Measurements from ENCODE around the gene PIAS3.

DNA sequence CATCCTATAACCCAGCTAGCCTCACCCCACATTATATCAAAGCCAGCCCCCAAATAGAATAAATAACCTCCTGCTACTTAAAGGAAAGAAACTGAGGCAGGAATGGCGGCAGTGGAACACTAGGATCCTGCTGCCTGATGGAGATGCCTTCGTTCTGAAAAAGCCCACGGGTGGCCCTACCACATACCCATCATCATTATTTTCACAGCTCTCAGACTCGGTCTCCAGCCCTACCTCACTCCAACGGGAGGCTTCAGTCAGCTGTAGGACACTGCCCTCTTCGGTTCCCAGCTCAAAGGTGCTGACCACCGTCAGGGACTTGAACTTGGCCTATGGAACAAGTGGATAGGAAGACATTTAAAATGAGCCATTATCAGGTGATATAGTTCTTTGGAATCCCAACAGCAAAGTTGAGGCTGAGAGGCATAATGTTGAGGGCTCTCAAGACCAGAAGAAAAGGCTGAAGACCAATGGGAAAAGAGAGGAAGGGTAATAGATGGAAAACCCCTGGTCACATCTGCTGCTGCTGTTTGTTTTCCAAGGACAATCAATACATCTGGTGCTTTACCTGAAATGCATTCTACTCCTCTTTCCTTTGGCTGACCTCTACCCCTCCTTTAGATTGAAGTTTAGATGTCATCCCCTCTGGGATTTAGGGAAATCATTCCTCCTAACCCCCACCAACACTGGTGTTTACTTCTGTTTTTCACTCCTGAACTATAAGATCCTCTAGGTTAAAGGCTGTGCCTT lies 34.6 kb upstream of the PIAS3 start:
- TF ChIP-seq, protein P1, sequence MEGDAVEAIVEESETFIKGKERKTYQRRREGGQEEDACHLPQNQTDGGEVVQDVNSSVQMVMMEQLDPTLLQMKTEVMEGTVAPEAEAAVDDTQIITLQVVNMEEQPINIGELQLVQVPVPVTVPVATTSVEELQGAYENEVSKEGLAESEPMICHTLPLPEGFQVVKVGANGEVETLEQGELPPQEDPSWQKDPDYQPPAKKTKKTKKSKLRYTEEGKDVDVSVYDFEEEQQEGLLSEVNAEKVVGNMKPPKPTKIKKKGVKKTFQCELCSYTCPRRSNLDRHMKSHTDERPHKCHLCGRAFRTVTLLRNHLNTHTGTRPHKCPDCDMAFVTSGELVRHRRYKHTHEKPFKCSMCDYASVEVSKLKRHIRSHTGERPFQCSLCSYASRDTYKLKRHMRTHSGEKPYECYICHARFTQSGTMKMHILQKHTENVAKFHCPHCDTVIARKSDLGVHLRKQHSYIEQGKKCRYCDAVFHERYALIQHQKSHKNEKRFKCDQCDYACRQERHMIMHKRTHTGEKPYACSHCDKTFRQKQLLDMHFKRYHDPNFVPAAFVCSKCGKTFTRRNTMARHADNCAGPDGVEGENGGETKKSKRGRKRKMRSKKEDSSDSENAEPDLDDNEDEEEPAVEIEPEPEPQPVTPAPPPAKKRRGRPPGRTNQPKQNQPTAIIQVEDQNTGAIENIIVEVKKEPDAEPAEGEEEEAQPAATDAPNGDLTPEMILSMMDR (IDR thresholded peaks at IDR 0.05; ENCODE audit: insufficient read depth, low read length): no peak
- no peak for TF ChIP-seq POLR2AphosphoS5 (IDR thresholded peaks at IDR 0.05; ENCODE audit: low read depth)
- TF ChIP-seq GABPA (IDR thresholded peaks at IDR 0.05; ENCODE audit: low read depth): no peak
- TF ChIP-seq REST (IDR thresholded peaks at IDR 0.05; ENCODE audit: insufficient replicate concordance, low read depth): no peak
- no peak for TF ChIP-seq SPI1 (IDR thresholded peaks at IDR 0.05; ENCODE audit: borderline replicate concordance, low read depth)

Data from HL-60 (cell line).